PFSK-1 (cell line): ENCODE measurements around the gene GGTLC1.

Experiments
- FOXP2 ChIP-seq: optimal IDR thresholded peaks from 2 replicates; pipeline ENCODE3; 2011; ENCODE audit warnings: borderline replicate concordance, control low read depth, inconsistent platforms; ENCODE audit not compliant: insufficient read depth; ENCODE audit errors: extremely low read length, extremely low read depth
- POLR2AphosphoS5 ChIP-seq: IDR thresholded peaks from 2 replicates; pipeline ENCODE4 v1.6.1; 2012; ENCODE audit warnings: low read depth, mild to moderate bottlenecking, control low read depth, low read length, moderate library complexity
- SIN3A ChIP-seq: IDR thresholded peaks from 2 replicates; pipeline ENCODE4 v1.6.1; 2012; ENCODE audit warnings: mild to moderate bottlenecking, low read length, moderate library complexity, borderline replicate concordance; ENCODE audit not compliant: insufficient read depth
- TAF1 ChIP-seq: IDR thresholded peaks from 2 replicates; pipeline ENCODE4 v1.6.1; 2012; ENCODE audit warnings: low read length, control low read depth, borderline replicate concordance; ENCODE audit not compliant: insufficient read depth
- TF ChIP-seq, protein P1 (sequence below), 2 experiments: IDR thresholded peaks; 2 replicates each; pipeline versions ENCODE4 v1.6.1 to v1.8.0; 2011 to 2012; ENCODE audit warnings: low read depth in 2 of 2, low read length in 2 of 2, control low read depth in 1 of 2, inconsistent platforms in 1 of 2, mild to moderate bottlenecking in 1 of 2, moderate library complexity in 1 of 2; ENCODE audit not compliant: insufficient read depth in 1 of 2

DNA sequence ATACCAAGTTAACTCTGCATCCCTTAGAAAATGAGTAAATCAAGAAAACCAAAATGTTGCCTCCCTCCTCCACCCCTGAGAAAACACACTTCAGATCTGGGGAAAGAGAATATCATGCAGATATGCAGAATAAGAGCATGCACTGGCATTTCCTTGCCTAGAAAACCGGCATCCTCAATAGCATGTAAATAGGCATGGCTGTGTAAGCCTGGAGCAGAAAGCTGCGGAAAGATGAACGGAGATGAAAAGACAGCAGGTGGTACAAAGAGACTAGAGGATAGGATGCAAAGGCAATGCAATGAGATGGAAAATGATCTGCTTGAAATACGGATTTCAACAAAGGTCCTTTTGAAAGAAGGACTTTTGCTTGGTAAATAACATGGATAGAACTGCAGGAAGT lies 10.3 kb upstream of the GGTLC1 start:
- no peak for TF ChIP-seq SIN3A
- TF ChIP-seq POLR2AphosphoS5 = no peak
- TF ChIP-seq FOXP2 = no peak
- TF ChIP-seq TAF1 = no peak
- TF ChIP-seq, protein P1, sequence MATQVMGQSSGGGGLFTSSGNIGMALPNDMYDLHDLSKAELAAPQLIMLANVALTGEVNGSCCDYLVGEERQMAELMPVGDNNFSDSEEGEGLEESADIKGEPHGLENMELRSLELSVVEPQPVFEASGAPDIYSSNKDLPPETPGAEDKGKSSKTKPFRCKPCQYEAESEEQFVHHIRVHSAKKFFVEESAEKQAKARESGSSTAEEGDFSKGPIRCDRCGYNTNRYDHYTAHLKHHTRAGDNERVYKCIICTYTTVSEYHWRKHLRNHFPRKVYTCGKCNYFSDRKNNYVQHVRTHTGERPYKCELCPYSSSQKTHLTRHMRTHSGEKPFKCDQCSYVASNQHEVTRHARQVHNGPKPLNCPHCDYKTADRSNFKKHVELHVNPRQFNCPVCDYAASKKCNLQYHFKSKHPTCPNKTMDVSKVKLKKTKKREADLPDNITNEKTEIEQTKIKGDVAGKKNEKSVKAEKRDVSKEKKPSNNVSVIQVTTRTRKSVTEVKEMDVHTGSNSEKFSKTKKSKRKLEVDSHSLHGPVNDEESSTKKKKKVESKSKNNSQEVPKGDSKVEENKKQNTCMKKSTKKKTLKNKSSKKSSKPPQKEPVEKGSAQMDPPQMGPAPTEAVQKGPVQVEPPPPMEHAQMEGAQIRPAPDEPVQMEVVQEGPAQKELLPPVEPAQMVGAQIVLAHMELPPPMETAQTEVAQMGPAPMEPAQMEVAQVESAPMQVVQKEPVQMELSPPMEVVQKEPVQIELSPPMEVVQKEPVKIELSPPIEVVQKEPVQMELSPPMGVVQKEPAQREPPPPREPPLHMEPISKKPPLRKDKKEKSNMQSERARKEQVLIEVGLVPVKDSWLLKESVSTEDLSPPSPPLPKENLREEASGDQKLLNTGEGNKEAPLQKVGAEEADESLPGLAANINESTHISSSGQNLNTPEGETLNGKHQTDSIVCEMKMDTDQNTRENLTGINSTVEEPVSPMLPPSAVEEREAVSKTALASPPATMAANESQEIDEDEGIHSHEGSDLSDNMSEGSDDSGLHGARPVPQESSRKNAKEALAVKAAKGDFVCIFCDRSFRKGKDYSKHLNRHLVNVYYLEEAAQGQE (IDR thresholded peaks at IDR 0.05; ENCODE audit: insufficient read depth in 1 of 2, low read depth in 2 of 2, low read length in 2 of 2) = no peak
